A549 treated with DMSO at 1 μM for 4 hours (cell line): ENCODE data around the gene SLC30A10. TPM values are rescaled to one million over a fixed set of nuclear protein-coding genes. Genes with fewer than 3 reads are reported as not detected.

Experiments used
- total RNA-seq: library from RNA; stranded (reverse); fragments of 200-300 nt; extraction: Qiagen RNA extraction; gene quantifications from 5 replicates; pipeline ENCODE4 v1.2.3, GENCODE V29; 2022; ENCODE audit warnings: low read depth

SLC30A10 gene
- 0.02 to 0.08 TPM in 2 of 5 replicates, not detected in the others for total RNA-seq

GRCh38 chr1:219927956-219928790 is at the start of gene SLC30A10:
Gene SLC30A10 (minus strand): TSS chr1:219928557. CDS start chr1:219928440, 117 bp downstream.

Other genes with a start within 250 kb of the SLC30A10 start
- gene EPRS1, start 117.9 kb upstream of the SLC30A10 start, total RNA-seq, result 75.9 to 84.4 TPM (median 80.5 TPM) in 5 replicates
- 17.5 to 21.0 TPM (median 19.0 TPM) in 5 replicates for gene BPNT1, start 161.2 kb upstream of the SLC30A10 start, total RNA-seq
- gene IARS2, start 165.6 kb upstream of the SLC30A10 start, total RNA-seq, result 95.0 to 115 TPM (median 108 TPM) in 5 replicates